ENCODE data around the gene SPINK1. TPM values are rescaled to one million over a fixed set of nuclear protein-coding genes. Genes with fewer than 3 reads are reported as not detected.
"Not testable (repeated sequence)": the region's sequence is repeated elsewhere in the genome, so short reads cannot be mapped to it uniquely, and the experiment has no call there.

SPINK1 gene
- total RNA-seq, 1 experiment from 2014 or later: not detected

DNA sequence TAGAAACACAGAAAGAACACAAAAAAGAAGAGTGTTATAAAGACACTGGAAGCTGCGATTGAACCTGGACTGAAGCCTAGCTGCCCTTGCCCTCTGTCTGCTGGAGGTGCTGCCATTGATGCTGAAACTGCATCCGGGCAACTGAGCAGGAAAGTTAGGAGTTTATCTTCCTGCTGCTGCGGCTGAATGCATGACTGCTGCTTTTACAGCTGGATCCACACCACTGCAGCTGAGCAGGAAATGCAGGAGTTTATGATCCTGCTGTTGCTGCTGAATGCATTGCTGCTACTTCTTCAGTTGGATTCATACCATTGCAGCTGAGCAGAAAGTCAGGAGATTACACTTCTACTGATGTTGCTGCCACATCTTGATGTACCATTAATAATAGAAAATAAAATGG lies 27.1 kb downstream of the SPINK1 start:
- TF ChIP-seq, protein P1, sequence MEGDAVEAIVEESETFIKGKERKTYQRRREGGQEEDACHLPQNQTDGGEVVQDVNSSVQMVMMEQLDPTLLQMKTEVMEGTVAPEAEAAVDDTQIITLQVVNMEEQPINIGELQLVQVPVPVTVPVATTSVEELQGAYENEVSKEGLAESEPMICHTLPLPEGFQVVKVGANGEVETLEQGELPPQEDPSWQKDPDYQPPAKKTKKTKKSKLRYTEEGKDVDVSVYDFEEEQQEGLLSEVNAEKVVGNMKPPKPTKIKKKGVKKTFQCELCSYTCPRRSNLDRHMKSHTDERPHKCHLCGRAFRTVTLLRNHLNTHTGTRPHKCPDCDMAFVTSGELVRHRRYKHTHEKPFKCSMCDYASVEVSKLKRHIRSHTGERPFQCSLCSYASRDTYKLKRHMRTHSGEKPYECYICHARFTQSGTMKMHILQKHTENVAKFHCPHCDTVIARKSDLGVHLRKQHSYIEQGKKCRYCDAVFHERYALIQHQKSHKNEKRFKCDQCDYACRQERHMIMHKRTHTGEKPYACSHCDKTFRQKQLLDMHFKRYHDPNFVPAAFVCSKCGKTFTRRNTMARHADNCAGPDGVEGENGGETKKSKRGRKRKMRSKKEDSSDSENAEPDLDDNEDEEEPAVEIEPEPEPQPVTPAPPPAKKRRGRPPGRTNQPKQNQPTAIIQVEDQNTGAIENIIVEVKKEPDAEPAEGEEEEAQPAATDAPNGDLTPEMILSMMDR (conservative IDR thresholded peaks at IDR 0.05): no peak
- TF ChIP-seq EZH2 (IDR thresholded peaks at IDR 0.05; ENCODE audit: low read depth): no peak
- Histone ChIP-seq H3K4me2 (no peak overlapping the region), H3K4me3 (no peak overlapping the region), H4K20me1 (ENCODE audit: insufficient read depth) (no peaks in the 10 kb centered on the region), H3K36me3 (ENCODE audit: low read depth) (no peaks in the 10 kb centered on the region), H3K9me3 (ENCODE audit: insufficient read depth, low read depth) (no peaks in the 10 kb centered on the region), H3K9me2 (ENCODE audit: insufficient read depth) (no peaks in the 10 kb centered on the region), H2AFZ (no peak overlapping the region), H3K79me2 (ENCODE audit: low read depth) (no peaks in the 10 kb centered on the region), H3K27me3 (ENCODE audit: insufficient read depth, low read depth) (peaks cover 29% of the 10 kb centered on the region), H3K4me1 (replicated peaks; ENCODE audit: insufficient read depth) (no peaks in the 10 kb centered on the region), H3F3A (ENCODE audit: insufficient read depth, low read depth) (no peaks in the 10 kb centered on the region), H3K27ac (no peak overlapping the region)
- DNase-seq: no peak
- ChIA-PET CTCF (no interaction called here), POLR2A (ENCODE audit: unreplicated experiment) (no interaction called here)
- intact Hi-C loops (cut with micrococcal nuclease; ENCODE audit: unreplicated experiment): no loop called here
- no TSS peak for BruUV-seq (replicated peaks)

DNA sequence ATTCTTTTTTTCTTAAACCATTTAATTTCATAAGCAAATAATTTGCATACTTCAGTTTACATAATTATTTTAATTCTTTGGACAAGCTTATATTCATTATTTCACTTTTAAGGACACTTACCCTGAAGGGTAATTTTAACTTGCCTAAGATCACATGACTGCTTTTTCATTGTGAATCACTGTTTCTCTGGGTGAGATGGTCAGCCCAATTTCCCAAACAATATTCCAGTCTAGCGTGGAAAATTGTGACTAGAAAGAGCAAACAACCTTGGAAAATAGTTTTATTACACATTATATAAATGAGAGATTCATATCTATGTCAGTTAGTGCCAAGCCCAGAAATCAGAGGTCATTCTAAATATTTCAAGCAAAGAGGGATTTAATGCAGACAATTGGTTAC lies 27.5 kb downstream of the SPINK1 start:
- no peak for DNase-seq
- Histone ChIP-seq H3K4me1 (replicated peaks; ENCODE audit: insufficient read depth) (no peaks in the 10 kb centered on the region), H3K27ac (no peak overlapping the region), H4K20me1 (ENCODE audit: insufficient read depth) (no peaks in the 10 kb centered on the region), H3F3A (ENCODE audit: insufficient read depth, low read depth) (no peaks in the 10 kb centered on the region), H3K9me2 (ENCODE audit: insufficient read depth) (no peaks in the 10 kb centered on the region), H2AFZ (no peak overlapping the region), H3K27me3 (ENCODE audit: insufficient read depth, low read depth) (peaks cover 33% of the 10 kb centered on the region), H3K36me3 (ENCODE audit: low read depth) (no peaks in the 10 kb centered on the region), H3K9me3 (ENCODE audit: insufficient read depth, low read depth) (no peaks in the 10 kb centered on the region), H3K4me3 (no peak overlapping the region), H3K79me2 (ENCODE audit: low read depth) (no peaks in the 10 kb centered on the region), H3K4me2 (no peak overlapping the region)
- intact Hi-C loops (cut with micrococcal nuclease; ENCODE audit: unreplicated experiment): no loop called here
- no TSS peak for BruUV-seq (replicated peaks)
- POLR2A ChIA-PET (ENCODE audit: unreplicated experiment): no interaction called here
- CTCF ChIA-PET: no interaction called here
- TF ChIP-seq, protein P1 (conservative IDR thresholded peaks at IDR 0.05): no peak
- TF ChIP-seq EZH2 (IDR thresholded peaks at IDR 0.05; ENCODE audit: low read depth): no peak

DNA sequence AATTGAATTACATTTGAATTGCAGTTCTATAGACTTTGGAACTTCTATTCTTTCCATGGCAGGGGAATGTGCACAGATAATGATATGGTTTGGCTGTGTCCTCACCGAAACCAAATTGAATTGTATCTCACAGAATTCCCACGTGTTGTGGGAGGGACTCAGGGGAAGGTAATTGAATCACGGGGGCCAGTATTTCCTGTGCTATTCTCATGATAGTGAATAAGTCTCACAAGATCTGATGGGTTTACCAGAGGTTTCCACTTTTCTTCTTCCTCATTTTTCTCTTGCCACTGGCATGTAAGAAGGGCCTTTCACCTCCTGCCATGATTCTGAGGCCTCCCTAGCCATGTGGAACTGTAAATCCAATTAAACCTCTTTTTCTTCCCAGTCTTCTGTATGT lies 28.3 kb downstream of the SPINK1 start:
- H3K9me2 ChIP-seq (ENCODE audit: insufficient read depth); H3K9me3 ChIP-seq (ENCODE audit: insufficient read depth, low read depth); H3K27ac ChIP-seq; H4K20me1 ChIP-seq (ENCODE audit: insufficient read depth); H3K79me2 ChIP-seq (ENCODE audit: low read depth); intact Hi-C loops (cut with micrococcal nuclease; ENCODE audit: unreplicated experiment); DNase-seq; POLR2A ChIA-PET (ENCODE audit: unreplicated experiment); H3F3A ChIP-seq (ENCODE audit: insufficient read depth, low read depth); H3K4me2 ChIP-seq; H2AFZ ChIP-seq; H3K36me3 ChIP-seq (ENCODE audit: low read depth); H3K4me3 ChIP-seq; BruUV-seq (replicated peaks); H3K4me1 ChIP-seq (replicated peaks; ENCODE audit: insufficient read depth); CTCF ChIA-PET: not testable (repeated sequence)
- peaks cover 36% of the 10 kb centered on the region for H3K27me3 ChIP-seq (ENCODE audit: insufficient read depth, low read depth)

DNA sequence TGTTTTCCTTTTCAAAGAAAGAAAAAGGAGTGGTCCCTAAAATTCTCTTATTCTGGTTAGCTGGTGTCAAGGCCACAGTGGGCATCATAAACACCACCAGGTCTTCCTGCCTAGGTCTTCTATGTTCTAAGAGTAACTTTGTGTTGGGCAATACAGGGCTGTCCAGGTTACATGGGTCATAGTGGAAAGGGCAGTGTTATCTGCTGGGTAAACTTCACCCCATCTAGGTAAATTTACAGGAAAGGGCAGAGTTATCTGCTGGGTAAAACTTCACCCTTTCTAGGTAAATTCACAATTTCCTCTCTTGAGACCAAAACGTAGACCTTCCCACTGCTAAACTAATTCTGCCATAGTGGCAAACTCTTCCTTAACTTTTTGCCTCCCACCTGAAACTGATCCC lies 30.0 kb downstream of the SPINK1 start:
- no TSS peak for BruUV-seq (replicated peaks)
- DNase-seq: no peak
- H4K20me1 ChIP-seq (ENCODE audit: insufficient read depth): no peaks in the 10 kb centered on the region
- no peak overlapping the region for H2AFZ ChIP-seq
- H3K27me3 ChIP-seq (ENCODE audit: insufficient read depth, low read depth): peaks cover 36% of the 10 kb centered on the region
- H3K4me1 ChIP-seq (replicated peaks; ENCODE audit: insufficient read depth): no peaks in the 10 kb centered on the region
- no peak overlapping the region for H3K4me2 ChIP-seq
- ChIA-PET POLR2A (ENCODE audit: unreplicated experiment) (no interaction called here), CTCF (no interaction called here)
- H3F3A ChIP-seq (ENCODE audit: insufficient read depth, low read depth): no peaks in the 10 kb centered on the region
- no peaks in the 10 kb centered on the region for H3K9me3 ChIP-seq (ENCODE audit: insufficient read depth, low read depth)
- no peak overlapping the region for H3K27ac ChIP-seq
- no peaks in the 10 kb centered on the region for H3K36me3 ChIP-seq (ENCODE audit: low read depth)
- no peak overlapping the region for H3K4me3 ChIP-seq
- H3K79me2 ChIP-seq (ENCODE audit: low read depth): no peaks in the 10 kb centered on the region
- TF ChIP-seq, protein P1 (conservative IDR thresholded peaks at IDR 0.05): no peak
- no peak for TF ChIP-seq EZH2 (IDR thresholded peaks at IDR 0.05; ENCODE audit: low read depth)
- intact Hi-C loops (cut with micrococcal nuclease; ENCODE audit: unreplicated experiment): no loop called here
- no peaks in the 10 kb centered on the region for H3K9me2 ChIP-seq (ENCODE audit: insufficient read depth)
